Smooth muscle cell (in vitro differentiated cells): ENCODE data around the gene AJUBA. TPM values are rescaled to one million over a fixed set of nuclear protein-coding genes. Genes with fewer than 3 reads are reported as not detected.

Source experiments
- DNase-seq: peaks from one replicate; lab custom pipeline; 2025; ENCODE audit not compliant: unreplicated experiment; lab: John Stamatoyannopoulos, UW
- H2AFZ ChIP-seq: fragments of 200-600 bp; sonication (generic); 2 replicates; pipeline ENCODE4 v1.6.0; 2016; ENCODE audit warnings: antibody characterized with exemption, low read depth, mild to moderate bottlenecking
- H3F3A ChIP-seq: fragments of 200-600 bp; sonication (generic); 2 replicates; pipeline ENCODE4 v1.6.0; 2017; ENCODE audit warnings: antibody characterized with exemption, low read depth
- H3K27ac ChIP-seq: fragments of 200-600 bp; sonication (generic); 2 replicates; pipeline ENCODE4 v1.5.1; 2016; ENCODE audit warnings: low read depth, mild to moderate bottlenecking
- H3K27me3 ChIP-seq: fragments of 200-600 bp; sonication (generic); 2 replicates; pipeline ENCODE4 v1.6.1; 2016; ENCODE audit warnings: low read depth, mild to moderate bottlenecking
- H3K36me3 ChIP-seq: fragments of 200-600 bp; sonication (generic); 2 replicates; pipeline ENCODE4 v1.5.1; 2016; ENCODE audit warnings: low read depth
- H3K4me1 ChIP-seq: fragments of 200-600 bp; sonication (generic); 2 replicates; pipeline ENCODE4 v1.5.1; 2016; ENCODE audit warnings: low read depth
- H3K4me2 ChIP-seq: fragments of 200-600 bp; sonication (generic); 2 replicates; pipeline ENCODE4 v1.6.0; 2016; ENCODE audit warnings: mild to moderate bottlenecking
- H3K4me3 ChIP-seq: fragments of 200-600 bp; sonication (generic); 2 replicates; pipeline ENCODE4 v1.5.1; 2016; ENCODE audit warnings: mild to moderate bottlenecking
- H3K79me2 ChIP-seq: fragments of 200-600 bp; sonication (generic); 2 replicates; pipeline ENCODE4 v1.6.0; 2016; ENCODE audit warnings: low read depth, mild to moderate bottlenecking
- H3K9ac ChIP-seq: fragments of 200-600 bp; sonication (generic); 2 replicates; pipeline ENCODE4 v1.6.0; 2016; ENCODE audit warnings: low read depth
- H3K9me3 ChIP-seq: fragments of 200-600 bp; sonication (generic); replicated peaks from 2 replicates; pipeline ENCODE4 v1.5.1; 2016; ENCODE audit warnings: low read depth
- H4K20me1 ChIP-seq: fragments of 200-600 bp; sonication (generic); 2 replicates; pipeline ENCODE4 v1.6.0; 2016; ENCODE audit warnings: low read depth
- WGBS: methylation state at CpG from one replicate; pipeline ENCODE4 v1.1.7; 2016; ENCODE audit warnings: low lambda C conversion rate; 5-methylcytosine and 5-hydroxymethylcytosine counted together
- polyA plus RNA-seq: library from polyadenylated mRNA; unstranded; fragments of >200 nt; fragmentation: Nextera tagmentation; extraction: Ambion mirVana; gene quantifications from 2 replicates; pipeline ENCODE4 v1.2.1, GENCODE V29; 2016
- total RNA-seq: library from RNA; depleted of rRNA; stranded (reverse); fragments of >200 nt; gene quantifications from 2 replicates; pipeline ENCODE4 v1.2.3, GENCODE V29; 2014
- TF ChIP-seq, protein P1 (sequence below): fragments of 200-600 bp; sonication (generic); IDR thresholded peaks from 2 replicates; pipeline ENCODE4 v1.5.1; 2017; ENCODE audit warnings: borderline replicate concordance, mild to moderate bottlenecking, antibody characterized with exemption; ENCODE audit not compliant: insufficient read depth, poor library complexity, severe bottlenecking

The AJUBA gene
- total and polyA plus RNA-seq, 2 experiments from 2014 or later = 19.8 to 20.7 TPM

DNA sequence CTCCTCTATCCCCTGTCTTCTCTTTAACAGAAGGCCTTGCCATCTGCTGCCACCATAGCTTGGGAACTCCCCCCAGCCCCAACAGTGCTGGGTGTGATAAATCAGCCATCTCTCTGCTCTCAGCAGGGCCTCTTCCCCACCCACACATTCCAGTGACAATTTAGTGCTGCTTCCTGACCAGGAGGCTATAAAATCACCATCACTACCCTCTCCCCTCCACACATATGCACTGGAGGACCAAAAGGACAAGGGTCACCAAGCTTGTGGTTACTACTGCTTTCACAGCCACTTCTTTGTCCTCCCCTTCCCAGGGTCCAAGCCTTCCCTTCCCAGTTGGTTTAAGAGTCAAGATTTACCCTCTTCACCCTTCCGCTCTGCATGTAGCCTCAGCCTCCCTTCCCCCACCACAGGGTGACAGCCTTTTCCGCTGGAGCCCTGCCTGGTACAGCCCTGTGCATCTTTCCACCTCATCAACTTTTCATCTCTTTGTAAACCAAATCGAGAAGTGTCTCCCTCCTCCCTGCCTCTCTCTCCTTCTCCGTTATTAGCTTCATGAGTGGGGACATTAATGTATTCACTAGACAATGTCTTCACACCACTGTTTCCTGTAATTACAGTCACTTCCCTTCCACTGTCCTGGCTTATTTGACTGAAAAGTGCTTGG is 42.9 kb upstream of the AJUBA start:
- Histone ChIP-seq H3K4me2 (no peak overlapping the region), H3K27me3 (no peaks in the 10 kb centered on the region), H3K79me2 (no peaks in the 10 kb centered on the region), H2AFZ (no peak overlapping the region), H4K20me1 (peaks cover 30% of the 10 kb centered on the region), H3K36me3 (no peaks in the 10 kb centered on the region), H3K9ac (no peak overlapping the region), H3K4me1 (no peaks in the 10 kb centered on the region), H3K4me3 (no peak overlapping the region), H3K27ac (no peak overlapping the region), H3F3A (peaks cover 13% of the 10 kb centered on the region), H3K9me3 (no peaks in the 10 kb centered on the region)
- TF ChIP-seq, protein P1, sequence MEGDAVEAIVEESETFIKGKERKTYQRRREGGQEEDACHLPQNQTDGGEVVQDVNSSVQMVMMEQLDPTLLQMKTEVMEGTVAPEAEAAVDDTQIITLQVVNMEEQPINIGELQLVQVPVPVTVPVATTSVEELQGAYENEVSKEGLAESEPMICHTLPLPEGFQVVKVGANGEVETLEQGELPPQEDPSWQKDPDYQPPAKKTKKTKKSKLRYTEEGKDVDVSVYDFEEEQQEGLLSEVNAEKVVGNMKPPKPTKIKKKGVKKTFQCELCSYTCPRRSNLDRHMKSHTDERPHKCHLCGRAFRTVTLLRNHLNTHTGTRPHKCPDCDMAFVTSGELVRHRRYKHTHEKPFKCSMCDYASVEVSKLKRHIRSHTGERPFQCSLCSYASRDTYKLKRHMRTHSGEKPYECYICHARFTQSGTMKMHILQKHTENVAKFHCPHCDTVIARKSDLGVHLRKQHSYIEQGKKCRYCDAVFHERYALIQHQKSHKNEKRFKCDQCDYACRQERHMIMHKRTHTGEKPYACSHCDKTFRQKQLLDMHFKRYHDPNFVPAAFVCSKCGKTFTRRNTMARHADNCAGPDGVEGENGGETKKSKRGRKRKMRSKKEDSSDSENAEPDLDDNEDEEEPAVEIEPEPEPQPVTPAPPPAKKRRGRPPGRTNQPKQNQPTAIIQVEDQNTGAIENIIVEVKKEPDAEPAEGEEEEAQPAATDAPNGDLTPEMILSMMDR = no peak
- 62% methylated on average over 4 of the region's 4 CpGs for WGBS
- no peak for DNase-seq

DNA sequence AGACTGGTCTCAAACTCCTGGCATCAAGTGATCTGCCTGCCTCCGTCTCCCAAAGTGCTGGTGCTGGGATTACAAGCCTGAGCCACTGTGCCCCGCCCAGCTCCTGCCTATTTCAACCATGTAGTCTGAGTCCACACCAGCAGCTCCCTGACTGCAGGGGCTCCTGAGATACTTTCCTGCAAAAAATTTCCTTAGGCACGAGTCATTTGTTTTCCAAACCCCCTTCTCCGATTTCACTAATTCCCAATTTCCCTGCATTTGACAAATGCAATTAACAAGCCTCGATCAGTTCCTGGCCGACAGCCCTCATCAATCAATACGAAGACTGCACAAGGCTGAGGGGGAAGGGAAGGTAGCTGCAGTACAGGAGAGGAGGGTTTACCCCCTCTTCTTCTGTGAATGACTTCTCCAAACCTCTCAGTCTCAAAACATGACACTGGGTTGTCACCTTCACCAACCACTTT is 42.3 kb upstream of the AJUBA start:
- H3K27me3 ChIP-seq = no peaks in the 10 kb centered on the region
- no peaks in the 10 kb centered on the region for H3K36me3 ChIP-seq
- H3K4me1 ChIP-seq = no peaks in the 10 kb centered on the region
- no peak overlapping the region for H3K4me2 ChIP-seq
- WGBS = 77% methylated on average over 7 of the region's 7 CpGs
- H4K20me1 ChIP-seq = peaks cover 30% of the 10 kb centered on the region
- no peak overlapping the region for H3K4me3 ChIP-seq
- no peak overlapping the region for H3K9ac ChIP-seq
- H3K9me3 ChIP-seq = no peaks in the 10 kb centered on the region
- H3F3A ChIP-seq = peaks cover 13% of the 10 kb centered on the region
- H3K27ac ChIP-seq = no peak overlapping the region
- TF ChIP-seq, protein P1 = no peak
- no peak overlapping the region for H2AFZ ChIP-seq
- no peaks in the 10 kb centered on the region for H3K79me2 ChIP-seq
- DNase-seq = no peak

DNA sequence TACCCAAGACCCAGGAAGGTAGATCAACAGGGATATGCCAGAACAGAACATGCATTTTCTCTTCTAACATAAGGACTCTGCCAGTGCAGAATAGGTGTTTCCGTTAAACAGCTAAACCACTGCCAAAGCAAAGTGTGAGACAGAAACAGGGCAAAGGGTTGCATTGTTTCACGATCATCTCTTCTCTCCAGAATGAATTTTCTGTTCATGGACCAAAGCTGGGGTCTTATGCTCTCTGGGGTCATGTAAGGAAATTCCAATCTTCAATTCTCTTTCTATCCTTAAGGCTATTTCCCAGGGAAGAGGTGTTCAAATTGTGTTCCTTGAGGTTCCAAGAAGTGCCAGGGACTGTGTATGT is 41.4 kb upstream of the AJUBA start:
- Histone ChIP-seq H3K4me3 (no peak overlapping the region), H3K79me2 (no peaks in the 10 kb centered on the region), H3K36me3 (no peaks in the 10 kb centered on the region), H3K4me2 (no peak overlapping the region), H3K9me3 (no peaks in the 10 kb centered on the region), H3K27ac (no peak overlapping the region), H4K20me1 (peaks cover 22% of the 10 kb centered on the region), H3F3A (peaks cover 11% of the 10 kb centered on the region), H3K4me1 (no peaks in the 10 kb centered on the region), H3K27me3 (no peaks in the 10 kb centered on the region), H3K9ac (no peak overlapping the region), H2AFZ (no peak overlapping the region)
- TF ChIP-seq, protein P1 = no peak
- DNase-seq = no peak
- 98% methylated on average over 2 of the region's 2 CpGs for WGBS
